H9 (cell line): ENCODE data around the gene HPCAL1. TPM values are rescaled to one million over a fixed set of nuclear protein-coding genes. Genes with fewer than 3 reads are reported as not detected.

Experiments used
- DNase-seq: peaks from one replicate; pipeline ENCODE4 v3.0.0-alpha.2; 2017
- H2AFZ ChIP-seq: one replicate; pipeline ENCODE4 v1.6.1; 2013; ENCODE audit warnings: mild to moderate bottlenecking, low read length, control low read depth, moderate library complexity
- H2AK5ac ChIP-seq: 2 replicates; pipeline ENCODE4 v1.6.1; 2013; ENCODE audit warnings: low read length, control low read depth, mixed read lengths; ENCODE audit not compliant: insufficient read length
- H2BK120ac ChIP-seq: one replicate; pipeline ENCODE4 v1.6.1; 2013; ENCODE audit warnings: low read depth, mild to moderate bottlenecking, low read length, control low read depth, inconsistent platforms; ENCODE audit not compliant: poor library complexity, severe bottlenecking
- H2BK12ac ChIP-seq: 2 replicates; pipeline ENCODE4 v1.6.1; 2013; ENCODE audit warnings: low read length, control low read depth, mixed read lengths, low read depth; ENCODE audit not compliant: insufficient read length
- H2BK15ac ChIP-seq: 2 replicates; pipeline ENCODE4 v1.6.1; 2013; ENCODE audit warnings: low read depth, low read length, control low read depth
- H2BK20ac ChIP-seq: one replicate; pipeline ENCODE4 v1.6.1; 2013; ENCODE audit warnings: low read depth, mild to moderate bottlenecking, low read length, control low read depth, inconsistent platforms; ENCODE audit not compliant: poor library complexity, severe bottlenecking
- H2BK5ac ChIP-seq: 2 replicates; pipeline ENCODE4 v1.6.1; 2013; ENCODE audit warnings: low read length, control low read depth, mixed read lengths; ENCODE audit not compliant: insufficient read length
- H3K14ac ChIP-seq: 2 replicates; pipeline ENCODE4 v1.6.1; 2013; ENCODE audit warnings: low read length, control low read depth; ENCODE audit not compliant: insufficient read depth
- H3K18ac ChIP-seq: 2 replicates; pipeline ENCODE4 v1.6.1; 2013; ENCODE audit warnings: low read depth, mild to moderate bottlenecking, mixed read lengths, low read length, control low read depth; ENCODE audit not compliant: insufficient read length
- H3K23ac ChIP-seq: 2 replicates; pipeline ENCODE4 v1.6.1; 2013; ENCODE audit warnings: low read length, control low read depth, mixed read lengths, low read depth; ENCODE audit not compliant: insufficient read length
- H3K23me2 ChIP-seq: 2 replicates; pipeline ENCODE4 v1.6.1; 2013; ENCODE audit warnings: low read depth, mild to moderate bottlenecking, mixed read lengths, low read length, control low read depth; ENCODE audit not compliant: insufficient read length, poor library complexity, severe bottlenecking
- H3K27ac ChIP-seq: 2 replicates; pipeline ENCODE4 v1.5.1; 2013; ENCODE audit warnings: low read length, control low read depth, mixed read lengths, low read depth; ENCODE audit not compliant: insufficient read length
- H3K27me3 ChIP-seq: 2 replicates; pipeline ENCODE4 v1.6.1; 2013; ENCODE audit warnings: low read length, control low read depth, inconsistent platforms; ENCODE audit not compliant: insufficient read depth
- H3K4ac ChIP-seq: 2 replicates; pipeline ENCODE4 v1.6.1; 2013; ENCODE audit warnings: low read depth, mild to moderate bottlenecking, control low read depth, inconsistent platforms, low read length, moderate library complexity
- H3K4me1 ChIP-seq: 2 replicates; pipeline ENCODE4 v1.6.1; 2013; ENCODE audit warnings: low read length, control low read depth, inconsistent platforms; ENCODE audit not compliant: insufficient read depth
- H3K4me2 ChIP-seq: 2 replicates; pipeline ENCODE4 v1.6.1; 2013; ENCODE audit warnings: low read length, control low read depth, mixed read lengths; ENCODE audit not compliant: insufficient read length, insufficient read depth
- H3K56ac ChIP-seq: 2 replicates; pipeline ENCODE4 v1.6.1; 2013; ENCODE audit warnings: low read depth, mild to moderate bottlenecking, mixed read lengths, low read length, control low read depth; ENCODE audit not compliant: insufficient read length
- H3K79me1 ChIP-seq: 2 replicates; pipeline ENCODE4 v1.6.1; 2013; ENCODE audit warnings: low read depth, mild to moderate bottlenecking, moderate library complexity, low read length, control low read depth, inconsistent platforms; ENCODE audit not compliant: insufficient read depth, poor library complexity, severe bottlenecking
- H3K79me2 ChIP-seq: 2 replicates; pipeline ENCODE4 v1.6.1; 2013; ENCODE audit warnings: low read length, control low read depth, inconsistent platforms; ENCODE audit not compliant: insufficient read depth
- H3K9ac ChIP-seq: 2 replicates; pipeline ENCODE4 v1.6.1; 2013; ENCODE audit warnings: low read length, control low read depth, mixed read lengths; ENCODE audit not compliant: insufficient read length; ENCODE audit errors: extremely low read depth
- H3K9me3 ChIP-seq: one replicate; pipeline ENCODE4 v1.6.1; 2013; ENCODE audit warnings: low read depth, low read length, inconsistent platforms; ENCODE audit not compliant: control insufficient read depth
- H3T11ph ChIP-seq: one replicate; pipeline ENCODE4 v1.6.1; 2013; ENCODE audit warnings: mild to moderate bottlenecking, low read length, control low read depth, inconsistent platforms
- H4K20me1 ChIP-seq: one replicate; pipeline ENCODE4 v1.6.1; 2013; ENCODE audit not compliant: control insufficient read depth, insufficient read length, insufficient read depth
- H4K5ac ChIP-seq: 2 replicates; pipeline ENCODE4 v1.6.1; 2013; ENCODE audit warnings: low read depth, mild to moderate bottlenecking, mixed read lengths, low read length, control low read depth; ENCODE audit not compliant: insufficient read length
- H4K8ac ChIP-seq: replicated peaks from 2 replicates; pipeline ENCODE4 v1.6.1; 2013; ENCODE audit warnings: low read length, control low read depth, mixed read lengths, low read depth; ENCODE audit not compliant: insufficient read length
- H4K91ac ChIP-seq: 2 replicates; pipeline ENCODE4 v1.6.1; 2013; ENCODE audit warnings: low read depth, mild to moderate bottlenecking, moderate library complexity, mixed read lengths, low read length, control low read depth; ENCODE audit not compliant: insufficient read length
- H3K27ac Mint-ChIP-seq, 3 experiments: 2 replicates in 2 of 3; 3 replicates in 1 of 3; pipeline ENCODE4 v1.8.0; 2020 to 2021; ENCODE audit warnings: mixed read lengths in 3 of 3, mild to moderate bottlenecking in 1 of 3, moderate library complexity in 1 of 3
- H3K27me3 Mint-ChIP-seq: 2 replicates; pipeline ENCODE4 v1.8.0; 2021; ENCODE audit warnings: low read depth, mild to moderate bottlenecking, moderate library complexity, mixed read lengths
- H3K36me3 Mint-ChIP-seq, 3 experiments: 2 replicates in 2 of 3; 3 replicates in 1 of 3; pipeline ENCODE4 v1.8.0; 2020 to 2021; ENCODE audit warnings: low read depth in 3 of 3, mixed read lengths in 3 of 3; ENCODE audit not compliant: insufficient read depth in 1 of 3
- H3K4me1 Mint-ChIP-seq, 2 experiments: 2 replicates each; pipeline ENCODE4 v1.8.0; 2020; ENCODE audit warnings: mixed read lengths in 2 of 2
- H3K4me3 Mint-ChIP-seq, 2 experiments: 2 replicates in 1 of 2; 3 replicates in 1 of 2; pipeline ENCODE4 v1.8.0; 2020 to 2021; ENCODE audit warnings: mild to moderate bottlenecking in 2 of 2, mixed read lengths in 2 of 2, moderate library complexity in 1 of 2
- H3K9me3 Mint-ChIP-seq, 2 experiments: 2 replicates in 1 of 2; 3 replicates in 1 of 2; pipeline ENCODE4 v1.8.0; 2020; ENCODE audit warnings: mild to moderate bottlenecking in 2 of 2, mixed read lengths in 2 of 2, moderate library complexity in 1 of 2
- CTCF ChIP-seq: fragments of 200-600 bp; sonication (generic); conservative IDR thresholded peaks from 3 replicates; pipeline ENCODE4 v1.8.0; 2021; ENCODE audit warnings: antibody characterized with exemption, mild to moderate bottlenecking
- WGBS: extraction: QIAGEN DNeasy Blood & Tissue Kit; methylation state at CpG from one replicate; pipeline ENCODE4 v1.1.7; 2013; ENCODE audit warnings: missing lambda C conversion rate, low lambda C conversion rate, mixed read lengths; ENCODE audit not compliant: insufficient read length; ENCODE audit errors: extremely low coverage; 5-methylcytosine and 5-hydroxymethylcytosine counted together
- total RNA-seq: library from RNA; stranded (reverse); gene quantifications from 2 replicates; pipeline ENCODE4 v1.2.1, GENCODE V29; 2021

The HPCAL1 gene
- total RNA-seq, 1 experiment from 2014 or later, result 4.7 TPM

- H3K9me3 ChIP-seq, result no peaks in the 10 kb centered on the region
- H3K27ac Mint-ChIP-seq, result no peak overlapping the region
- H2AK5ac ChIP-seq, result no peak overlapping the region
- no peak for DNase-seq
- H3K79me2 ChIP-seq, result no peaks in the 10 kb centered on the region
- no peak overlapping the region for H4K8ac ChIP-seq
- H3K4ac ChIP-seq, result no peak overlapping the region
- H2AFZ ChIP-seq, result no peak overlapping the region
- H3K27ac ChIP-seq, result no peak overlapping the region
- no peak overlapping the region for H3K4me3 Mint-ChIP-seq
- H3K4me1 Mint-ChIP-seq, result peaks cover 9% of the 10 kb centered on the region in 2 experiments
- peaks cover 19% of the 10 kb centered on the region for H3K27me3 Mint-ChIP-seq
- H2BK120ac ChIP-seq, result no peak overlapping the region
- H3K23me2 ChIP-seq, result no peaks in the 10 kb centered on the region
- no peaks in the 10 kb centered on the region for H3K79me1 ChIP-seq
- no peaks in the 10 kb centered on the region for H4K20me1 ChIP-seq
- no peak overlapping the region for H2BK5ac ChIP-seq
- H3K36me3 Mint-ChIP-seq, result no peaks in the 10 kb centered on the region
- no peak overlapping the region for H3K56ac ChIP-seq
- no peaks in the 10 kb centered on the region for H3K4me1 ChIP-seq
- H2BK12ac ChIP-seq, result no peak overlapping the region
- H2BK20ac ChIP-seq, result no peak overlapping the region
- H3T11ph ChIP-seq, result no peak overlapping the region
- no peak overlapping the region for H3K14ac ChIP-seq
- TF ChIP-seq CTCF, result no peak
- H3K18ac ChIP-seq, result no peak overlapping the region
- WGBS, result no CpG with 5 or more reads among the region's 15 CpGs
- peaks cover 0 to 4% of the 10 kb centered on the region in 2 experiments; a peak in 2 of 5 replicates for H3K9me3 Mint-ChIP-seq
- H3K4me2 ChIP-seq, result no peak overlapping the region
- no peak overlapping the region for H4K5ac ChIP-seq
- H3K27me3 ChIP-seq, result no peaks in the 10 kb centered on the region
- H4K91ac ChIP-seq, result no peak overlapping the region
- no peak overlapping the region for H3K9ac ChIP-seq
- no peak overlapping the region for H3K23ac ChIP-seq
- H2BK15ac ChIP-seq, result no peak overlapping the region
Measured at GRCh38 chr2:10274983-10275802, 27.5 kb upstream of the HPCAL1 start.
